SK-N-SH (cell line): ENCODE data around the gene DGKH.

Experiments used
- CTCF ChIP-seq: fragments of 200-600 bp; sonication (generic); IDR thresholded peaks from 2 replicates; pipeline ENCODE4 v1.6.1; 2017; ENCODE audit warnings: antibody characterized with exemption, mild to moderate bottlenecking, moderate library complexity
- RCOR1 ChIP-seq: fragments of 150-350 bp; IDR thresholded peaks from 2 replicates; pipeline ENCODE4 v1.6.1; 2017; ENCODE audit warnings: antibody characterized with exemption, low read length
- SIN3A ChIP-seq: IDR thresholded peaks from 2 replicates; pipeline ENCODE4 v1.6.1; 2012; ENCODE audit warnings: low read depth, mild to moderate bottlenecking, low read length, moderate library complexity, borderline replicate concordance
- TF ChIP-seq, protein P1 (sequence below): fragments of 150-350 bp; IDR thresholded peaks from 2 replicates; pipeline ENCODE4 v1.6.1; 2017; ENCODE audit warnings: antibody characterized with exemption, low read length, low read depth, borderline replicate concordance

- TF ChIP-seq, protein P1, sequence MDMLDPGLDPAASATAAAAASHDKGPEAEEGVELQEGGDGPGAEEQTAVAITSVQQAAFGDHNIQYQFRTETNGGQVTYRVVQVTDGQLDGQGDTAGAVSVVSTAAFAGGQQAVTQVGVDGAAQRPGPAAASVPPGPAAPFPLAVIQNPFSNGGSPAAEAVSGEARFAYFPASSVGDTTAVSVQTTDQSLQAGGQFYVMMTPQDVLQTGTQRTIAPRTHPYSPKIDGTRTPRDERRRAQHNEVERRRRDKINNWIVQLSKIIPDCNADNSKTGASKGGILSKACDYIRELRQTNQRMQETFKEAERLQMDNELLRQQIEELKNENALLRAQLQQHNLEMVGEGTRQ: no peak
- no peak for TF ChIP-seq RCOR1
- no peak for TF ChIP-seq SIN3A
- TF ChIP-seq CTCF: no peak
Observed at GRCh38 chr13:42119875-42120274, 71.4 kb downstream of the DGKH start.
